Suprapubic skin (tissue), 4 donors: ENCODE data around the gene PPP2R5C.

ENCODE experiments used
- CTCF ChIP-seq, 2 donors: fragments of 200-600 bp in 1 of 2; fragments of 450-650 bp in 1 of 2; sonication (generic) in 1 of 2; IDR thresholded peaks; one replicate each; pipeline ENCODE4 v1.5.1; 2016 to 2019; ENCODE audit warnings: antibody characterized with exemption in 2 of 2, mild to moderate bottlenecking in 1 of 2, moderate library complexity in 1 of 2
- EP300 ChIP-seq: sonication (generic); formaldehyde crosslinking; IDR thresholded peaks from one replicate; pipeline ENCODE4 v1.6.1; 2017; ENCODE audit warnings: antibody characterized with exemption
- POLR2A ChIP-seq, 2 donors: fragments of 450-650 bp; IDR thresholded peaks; one replicate each; pipeline ENCODE4 v1.6.1; 2017; ENCODE audit warnings: antibody characterized with exemption in 2 of 2, mild to moderate bottlenecking in 2 of 2, moderate library complexity in 2 of 2
- POLR2AphosphoS5 ChIP-seq, 3 donors: sonication (generic); formaldehyde crosslinking; IDR thresholded peaks; one replicate each; pipeline ENCODE4 v1.6.1; 2017; ENCODE audit warnings: antibody characterized with exemption in 3 of 3

GRCh38 chr14:101869217-101869616 lies 107.7 kb downstream of the PPP2R5C start:
- TF ChIP-seq POLR2AphosphoS5 (IDR thresholded peaks at IDR 0.05) (no peak), POLR2A (IDR thresholded peaks at IDR 0.05) (no peak), CTCF (IDR thresholded peaks at IDR 0.05) (no peak), EP300 (no peak)
